ENCODE measurements around the gene AXIN1. TPM values are rescaled to one million over a fixed set of nuclear protein-coding genes. Genes with fewer than 3 reads are reported as not detected.
A peak's percentile ranks its signal among the peaks of the same experiment; 100 is the strongest.

The AXIN1 gene
- total and polyA plus RNA-seq, 9 of the 15 experiments (the other 6 are each of a cell fraction or from before 2014, with no cell fraction given): 0.42 to 58.0 (median 25.9) TPM

- WGBS (ENCODE audit: insufficient coverage, low coverage, missing lambda C conversion rate): 51% methylated on average over 17 of the region's 27 CpGs
- DNase-seq (ENCODE audit: extremely low read depth in 1 of 4, low spot score in 3 of 4) (no peak), ATAC-seq (no peak; the same call in 2 of the 3 replicates), FAIRE-seq (no peak)
- Histone ChIP-seq H3K27me3 (ENCODE audit: control insufficient read depth in 2 of 2, insufficient read depth in 2 of 2, low read length in 2 of 2) (no peaks in the 10 kb centered on the region), H4K20me1 (replicated peaks; ENCODE audit: control insufficient read depth, insufficient read depth, low read length) (no peaks in the 10 kb centered on the region), H3K27ac (ENCODE audit: extremely low read depth, low read depth, low read length) (no peak overlapping the region), H2AFZ (ENCODE audit: low read depth, low read length) (peak overlapping the region; percentile 68; the same call in 1 of the 2 replicates), H3K4me2 (ENCODE audit: insufficient read depth, low read length) (no peak overlapping the region), H3K36me3 (ENCODE audit: control insufficient read depth, insufficient read depth, low read length) (no peaks in the 10 kb centered on the region), H3K79me2 (ENCODE audit: control insufficient read depth, insufficient read depth, low read length) (no peaks in the 10 kb centered on the region), H3K4me1 (replicated peaks in 1 of 2; ENCODE audit: control insufficient read depth in 2 of 2, insufficient read depth in 2 of 2, low read length in 2 of 2) (peaks cover 0 to 60% of the 10 kb centered on the region in 2 experiments; a peak in 2 of 5 replicates), H3K9ac (ENCODE audit: insufficient read depth in 1 of 2, low read depth in 2 of 2, low read length in 2 of 2) (peak overlapping the region; percentile 30 to 88; a peak in 3 of 4 replicates), H3K9me1 (ENCODE audit: control insufficient read depth, insufficient read depth, low read length) (no peaks in the 10 kb centered on the region), H3K4me3 (peak overlapping the region; percentile 42), H3K9me3 (replicated peaks; ENCODE audit: control insufficient read depth, insufficient read depth, low read depth, low read length) (no peaks in the 10 kb centered on the region)
- no TSS peak for BruUV-seq (replicated peaks)
- CTCF ChIA-PET (ENCODE audit: low intra/inter-chr PET ratio): no interaction called here
- intact Hi-C loops (cut with micrococcal nuclease): no loop called here
- in situ Hi-C loops (cut with MboI): no loop called here
- POLR2A ChIA-PET: no interaction called here
- TF ChIP-seq ZBTB33 (CRISPR knock-in tag; IDR thresholded peaks at IDR 0.05) (0 out of 2 replicates have a peak, but pooled peaks have one; percentile 11), ELF2 (CRISPR knock-in tag; IDR thresholded peaks at IDR 0.05) (no peak)
Observed at GRCh38 chr16:280991-281659, 71.4 kb downstream of the AXIN1 start.

Measured in K562 (cell line).